ENCODE results near the gene ZNF554.

The ZNF554 gene

DNA sequence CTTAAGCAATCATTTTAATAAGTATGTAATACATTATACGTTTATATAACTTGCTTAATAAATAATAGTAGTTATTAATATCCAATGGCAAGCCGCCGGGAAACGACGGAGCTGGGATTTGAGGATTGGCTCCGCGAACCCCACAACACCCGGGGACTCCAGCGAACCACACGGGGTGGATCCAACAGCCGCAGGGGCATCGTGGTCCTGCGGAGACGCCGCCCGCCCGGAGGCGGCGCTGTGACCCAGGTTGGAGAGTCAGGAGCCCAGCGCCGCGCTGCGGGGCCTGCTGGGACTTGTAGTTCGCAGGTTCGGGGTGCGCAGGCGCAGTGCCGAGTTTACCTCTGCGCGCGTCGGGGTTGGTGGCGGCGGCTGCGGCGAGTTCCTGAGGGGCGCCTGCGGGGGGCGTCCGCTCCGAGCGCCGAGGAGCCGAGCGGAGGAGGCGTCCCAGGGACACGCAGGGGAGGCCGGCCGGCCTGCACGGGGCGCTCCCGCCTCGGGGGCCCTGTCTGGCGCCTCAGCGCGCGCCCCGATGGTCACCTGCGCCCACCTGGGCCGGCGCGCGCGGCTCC, at the start of gene ZNF554:
Gene ZNF554, plus strand, starts transcription at position 329 of the 572 bp plus-strand sequence. Its CDS starts 204 bp downstream, at position 533.
- Histone ChIP-seq H3K4me1 (ENCODE audit: control insufficient read depth, insufficient read depth, low read length) (no peaks in the 10 kb centered on the region), H3K4me3 (ENCODE audit: low read depth, low read length) (peak within 1 kb of the TSS; percentile 65), H3K9ac (ENCODE audit: low read depth, low read length) (no peak within 1 kb of the TSS; the same call in 1 of the 2 replicates), H3K27me3 (ENCODE audit: control insufficient read depth, insufficient read depth, low read length) (no peaks in the 10 kb centered on the region), H3K27ac (ENCODE audit: low read depth, low read length) (no peak within 1 kb of the TSS), H3K9me3 (ENCODE audit: control insufficient read depth, insufficient read depth, low read length) (no peaks in the 10 kb centered on the region), H3K36me3 (ENCODE audit: control insufficient read depth, insufficient read depth, low read length) (peaks cover 6% of the 10 kb centered on the region; the same call in 1 of the 2 replicates)

DNA sequence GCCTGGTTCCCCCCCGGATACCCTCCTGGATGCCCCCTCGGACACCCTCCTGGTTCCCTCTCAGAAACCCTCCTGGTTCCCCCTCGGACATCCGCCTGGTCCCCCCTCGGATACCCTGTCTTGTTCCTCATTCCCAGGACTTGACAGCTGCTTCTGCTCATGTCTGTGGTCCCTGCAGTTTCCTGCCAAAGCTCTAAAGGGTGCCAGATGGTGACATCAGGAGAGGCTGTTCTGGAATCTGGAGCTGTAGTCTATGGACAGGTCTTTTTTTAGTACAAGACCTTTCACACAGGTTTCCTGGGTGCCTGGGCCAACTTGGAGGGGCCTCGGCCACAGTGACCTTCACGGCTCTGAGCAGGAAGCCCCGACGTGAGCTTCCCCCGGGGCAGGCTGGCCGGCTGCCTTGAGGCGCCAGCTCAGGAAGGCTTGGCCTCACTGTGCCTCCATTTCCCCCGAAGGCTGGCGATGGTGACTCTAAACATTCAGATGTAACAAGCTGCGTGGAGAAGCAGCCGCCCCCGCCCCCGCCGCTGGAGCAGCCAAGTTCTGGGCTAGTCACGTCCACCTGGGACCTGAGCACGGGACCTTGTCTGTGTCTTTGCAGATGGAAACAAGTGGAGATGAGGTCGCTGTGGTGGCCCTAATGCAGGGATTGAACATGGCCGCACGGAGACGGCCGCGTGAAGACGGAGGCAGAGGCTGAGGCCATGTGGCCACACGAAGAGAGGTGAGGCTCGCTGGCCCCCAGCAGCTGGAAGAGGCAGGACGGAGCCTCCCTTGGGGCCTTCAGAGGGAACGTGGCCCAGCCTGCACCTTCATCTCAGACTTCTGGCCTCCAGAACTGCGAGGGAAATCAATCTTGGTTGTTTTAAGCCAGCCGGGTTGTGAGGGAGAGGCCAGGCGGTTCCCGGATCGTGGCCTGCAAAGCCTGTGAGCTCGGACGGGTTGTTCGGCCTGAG, 49.3 kb upstream of the ZNF554 start:
- H3K4me3 ChIP-seq (ENCODE audit: low read depth, low read length): no peak overlapping the region
- H3K9me3 ChIP-seq (ENCODE audit: control insufficient read depth, insufficient read depth, low read length): no peaks in the 10 kb centered on the region
- no peaks in the 10 kb centered on the region for H3K4me1 ChIP-seq (ENCODE audit: control insufficient read depth, insufficient read depth, low read length)
- H3K27ac ChIP-seq (ENCODE audit: low read depth, low read length): no peak overlapping the region
- peaks cover 46% of the 10 kb centered on the region for H3K36me3 ChIP-seq (ENCODE audit: control insufficient read depth, insufficient read depth, low read length)
- no peaks in the 10 kb centered on the region for H3K27me3 ChIP-seq (ENCODE audit: control insufficient read depth, insufficient read depth, low read length)
- H3K9ac ChIP-seq (ENCODE audit: low read depth, low read length): no peak overlapping the region

DNA sequence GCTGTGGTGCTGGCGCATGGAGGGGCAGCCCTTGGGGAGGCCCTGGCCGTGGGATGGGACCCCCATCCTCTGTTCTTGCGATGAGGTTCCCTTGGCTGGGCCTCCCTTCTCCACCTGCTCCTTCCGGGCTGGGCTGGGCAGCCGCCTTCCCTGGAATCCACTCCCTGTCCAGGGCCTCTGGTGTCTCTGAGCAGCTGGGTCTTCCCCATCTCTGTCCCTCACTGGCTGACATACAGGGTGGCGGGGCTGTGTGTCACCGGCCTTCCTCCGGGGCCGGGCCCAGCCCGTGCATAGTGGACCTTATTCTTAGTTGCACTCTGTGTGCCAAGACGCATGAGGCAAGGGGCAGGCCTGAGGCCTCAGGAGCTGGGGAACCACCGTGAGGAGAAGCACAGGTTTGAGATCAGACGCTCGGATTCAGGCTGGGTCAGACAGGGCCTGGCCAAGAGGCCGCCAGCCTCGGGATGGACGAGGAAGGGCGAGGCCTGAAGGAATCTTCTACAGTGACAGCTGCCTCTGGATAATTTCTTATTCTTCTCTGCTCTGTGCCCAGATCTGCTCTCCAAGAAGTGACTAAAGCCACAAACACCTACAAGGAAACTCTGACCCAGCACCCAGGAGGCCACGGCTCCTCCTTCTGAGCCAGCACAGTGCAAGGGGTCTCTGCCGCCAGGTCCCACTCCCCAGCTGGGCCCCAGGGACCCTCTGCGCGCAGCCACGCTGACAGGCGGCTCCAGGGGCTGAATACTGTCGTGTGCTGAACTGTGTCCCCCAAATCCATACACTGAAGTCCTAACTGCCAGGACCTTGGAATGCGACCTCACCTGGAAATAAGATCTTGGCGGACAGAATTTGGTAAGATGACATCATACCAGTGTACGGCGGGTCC, 47.6 kb upstream of the ZNF554 start:
- H3K36me3 ChIP-seq (ENCODE audit: control insufficient read depth, insufficient read depth, low read length): peaks cover 32% of the 10 kb centered on the region

DNA sequence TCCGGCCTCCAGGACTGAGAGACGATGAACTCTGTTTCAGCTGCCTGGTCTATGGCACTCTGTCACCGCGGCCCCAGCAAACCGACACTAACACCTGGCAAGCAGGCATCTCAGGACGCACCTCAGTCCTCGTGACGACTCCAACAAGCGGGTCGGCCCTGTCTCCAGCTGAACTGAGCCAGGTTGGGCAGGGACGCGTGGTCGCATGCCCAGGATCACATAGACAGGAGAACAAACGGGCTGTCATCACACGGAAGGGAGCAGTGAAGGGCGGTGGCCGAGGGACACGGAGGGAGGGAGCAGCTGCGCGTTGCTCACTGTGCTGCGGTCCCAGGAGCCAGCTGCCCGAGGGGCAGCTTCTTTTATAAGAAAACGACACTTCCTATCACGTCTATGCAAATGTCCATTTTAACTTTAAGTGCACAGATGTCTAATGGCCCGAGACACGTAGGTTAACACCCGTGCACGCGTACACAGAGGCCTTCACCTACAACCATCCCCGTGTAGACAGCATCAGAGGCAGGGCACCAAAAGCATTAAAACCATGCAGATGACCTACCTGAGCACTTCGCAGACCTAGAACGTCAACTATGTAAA, 45.5 kb upstream of the ZNF554 start:
- Histone ChIP-seq H3K27ac (ENCODE audit: low read depth, low read length) (no peak overlapping the region), H3K9me3 (ENCODE audit: control insufficient read depth, insufficient read depth, low read length) (no peaks in the 10 kb centered on the region), H3K9ac (ENCODE audit: low read depth, low read length) (no peak overlapping the region), H3K36me3 (ENCODE audit: control insufficient read depth, insufficient read depth, low read length) (peaks cover 19% of the 10 kb centered on the region), H3K4me1 (ENCODE audit: control insufficient read depth, insufficient read depth, low read length) (no peaks in the 10 kb centered on the region), H3K4me3 (ENCODE audit: low read depth, low read length) (no peak overlapping the region), H3K27me3 (ENCODE audit: control insufficient read depth, insufficient read depth, low read length) (no peaks in the 10 kb centered on the region)

More for the DNA sequence above, 47.6 kb upstream of the ZNF554 start:
- H3K4me1 ChIP-seq (ENCODE audit: control insufficient read depth, insufficient read depth, low read length): no peaks in the 10 kb centered on the region
- no peaks in the 10 kb centered on the region for H3K9me3 ChIP-seq (ENCODE audit: control insufficient read depth, insufficient read depth, low read length)
- no peak overlapping the region for H3K4me3 ChIP-seq (ENCODE audit: low read depth, low read length)
- H3K27me3 ChIP-seq (ENCODE audit: control insufficient read depth, insufficient read depth, low read length): no peaks in the 10 kb centered on the region
- H3K27ac ChIP-seq (ENCODE audit: low read depth, low read length): no peak overlapping the region
- no peak overlapping the region for H3K9ac ChIP-seq (ENCODE audit: low read depth, low read length)

DNA sequence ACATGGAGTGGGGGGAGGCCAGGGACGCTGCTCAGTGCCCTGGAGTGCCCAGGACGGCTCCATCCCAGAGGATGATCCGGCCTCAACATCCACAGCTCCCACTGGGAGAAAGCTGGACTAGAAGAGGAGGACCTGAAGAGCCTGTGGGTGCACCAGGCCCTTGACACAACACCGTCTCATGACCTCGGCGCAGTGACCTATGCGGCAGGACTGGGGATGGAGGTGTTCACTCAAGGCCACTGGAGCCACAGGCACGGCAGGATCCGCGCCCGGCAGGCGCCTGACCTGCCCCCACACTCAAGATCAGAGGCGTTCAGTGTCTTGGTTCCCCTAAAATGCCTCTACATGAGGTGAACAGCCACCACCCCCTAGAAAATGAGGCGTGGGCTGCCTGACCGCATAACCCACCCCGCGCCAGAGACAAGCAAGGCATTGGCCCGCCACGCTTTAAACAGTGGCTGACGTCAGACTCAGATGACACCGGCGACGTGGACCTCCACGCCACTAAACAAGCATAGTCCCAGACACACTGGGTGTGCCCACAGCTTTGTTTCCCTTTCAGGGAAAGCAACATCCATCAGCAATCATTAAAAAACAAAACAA, 44.6 kb upstream of the ZNF554 start:
- Histone ChIP-seq H3K4me1 (ENCODE audit: control insufficient read depth, insufficient read depth, low read length) (no peaks in the 10 kb centered on the region), H3K36me3 (ENCODE audit: control insufficient read depth, insufficient read depth, low read length) (peaks cover 18% of the 10 kb centered on the region), H3K27me3 (ENCODE audit: control insufficient read depth, insufficient read depth, low read length) (no peaks in the 10 kb centered on the region), H3K27ac (ENCODE audit: low read depth, low read length) (no peak overlapping the region), H3K9ac (ENCODE audit: low read depth, low read length) (no peak overlapping the region), H3K4me3 (ENCODE audit: low read depth, low read length) (no peak overlapping the region), H3K9me3 (ENCODE audit: control insufficient read depth, insufficient read depth, low read length) (no peaks in the 10 kb centered on the region)

DNA sequence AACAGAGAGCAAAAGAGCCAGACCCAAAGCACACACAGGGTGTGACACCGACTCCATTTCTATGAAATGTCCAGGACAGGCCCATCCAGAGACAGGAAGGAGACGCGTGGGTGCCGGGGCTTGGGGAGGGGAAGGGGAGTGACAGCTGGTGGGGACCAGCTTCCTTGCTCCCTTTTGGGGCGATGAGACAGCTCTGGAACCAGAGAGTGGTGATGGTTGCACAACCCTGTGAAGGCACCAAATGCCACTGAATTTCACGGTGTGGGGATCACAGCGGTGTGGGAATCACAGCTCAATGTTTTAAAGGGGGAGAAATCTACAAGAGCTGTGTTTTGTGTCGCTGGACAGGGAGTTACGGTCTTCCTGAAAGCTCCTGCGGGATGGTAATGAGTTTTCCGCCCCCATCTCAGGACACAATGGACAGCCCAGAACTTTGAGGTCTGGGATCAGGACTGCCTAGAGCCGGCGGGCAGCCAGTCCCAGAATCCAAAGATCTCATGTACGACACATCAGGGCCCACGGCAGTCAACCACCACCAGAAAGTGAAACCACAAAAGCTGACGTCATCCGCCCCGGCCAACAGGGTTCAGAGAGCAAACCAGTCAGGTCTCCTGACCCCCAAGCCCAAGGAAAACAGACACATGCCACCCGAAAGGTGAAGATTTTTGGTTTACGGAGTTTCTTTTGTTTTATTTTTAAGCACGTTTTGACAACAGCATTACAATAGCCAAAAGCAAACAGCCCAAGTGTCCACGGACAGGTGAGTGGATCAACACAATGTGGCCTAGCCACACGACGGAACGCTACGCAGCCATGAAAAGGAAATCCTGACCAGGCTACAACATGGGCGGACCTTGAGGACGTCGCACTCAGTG, 43.9 kb upstream of the ZNF554 start:
- Histone ChIP-seq H3K9me3 (ENCODE audit: control insufficient read depth, insufficient read depth, low read length) (no peaks in the 10 kb centered on the region), H3K36me3 (ENCODE audit: control insufficient read depth, insufficient read depth, low read length) (peaks cover 12% of the 10 kb centered on the region), H3K27me3 (ENCODE audit: control insufficient read depth, insufficient read depth, low read length) (no peaks in the 10 kb centered on the region), H3K9ac (ENCODE audit: low read depth, low read length) (no peak overlapping the region), H3K27ac (ENCODE audit: low read depth, low read length) (no peak overlapping the region), H3K4me1 (ENCODE audit: control insufficient read depth, insufficient read depth, low read length) (no peaks in the 10 kb centered on the region), H3K4me3 (ENCODE audit: low read depth, low read length) (no peak overlapping the region)

DNA sequence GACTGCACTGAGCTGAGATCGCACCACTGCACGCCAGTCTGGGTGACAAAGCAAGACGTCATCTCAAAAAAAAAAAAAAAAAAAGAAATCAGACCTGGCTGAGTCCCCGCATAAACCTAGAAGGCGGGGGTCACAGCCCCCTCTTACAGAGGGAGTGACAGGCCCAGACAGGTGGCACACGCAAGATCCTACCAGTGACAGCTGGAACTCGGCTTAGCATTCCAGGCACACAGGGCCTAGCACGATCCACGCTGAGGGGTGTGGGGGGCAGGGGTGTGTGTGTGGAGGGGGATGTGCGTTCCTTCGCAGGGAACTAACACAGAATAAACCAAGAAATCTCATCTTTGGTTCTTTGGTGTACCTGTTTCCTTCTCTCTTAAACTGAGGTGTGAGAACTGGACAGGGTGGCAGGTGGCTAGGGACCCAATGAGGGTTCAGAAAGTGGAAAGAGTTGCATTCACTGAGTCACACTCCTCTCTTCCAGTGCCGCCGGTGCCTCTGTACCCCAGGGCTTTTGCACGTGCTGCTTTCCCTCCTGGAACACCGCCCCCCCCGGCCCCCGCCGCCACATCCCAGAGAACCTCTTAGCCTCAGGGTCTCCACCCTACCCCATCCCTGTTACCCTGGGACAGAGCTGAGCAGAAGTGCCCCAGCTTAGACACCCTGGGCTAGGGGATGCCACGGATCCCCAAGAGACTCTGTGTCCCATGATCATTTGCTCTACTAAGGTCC, 41.5 kb upstream of the ZNF554 start:
- Histone ChIP-seq H3K36me3 (ENCODE audit: control insufficient read depth, insufficient read depth, low read length) (peaks cover 11% of the 10 kb centered on the region), H3K4me3 (ENCODE audit: low read depth, low read length) (no peak overlapping the region), H3K9me3 (ENCODE audit: control insufficient read depth, insufficient read depth, low read length) (no peaks in the 10 kb centered on the region), H3K27ac (ENCODE audit: low read depth, low read length) (no peak overlapping the region), H3K9ac (ENCODE audit: low read depth, low read length) (no peak overlapping the region), H3K4me1 (ENCODE audit: control insufficient read depth, insufficient read depth, low read length) (no peaks in the 10 kb centered on the region), H3K27me3 (ENCODE audit: control insufficient read depth, insufficient read depth, low read length) (no peaks in the 10 kb centered on the region)

DNA sequence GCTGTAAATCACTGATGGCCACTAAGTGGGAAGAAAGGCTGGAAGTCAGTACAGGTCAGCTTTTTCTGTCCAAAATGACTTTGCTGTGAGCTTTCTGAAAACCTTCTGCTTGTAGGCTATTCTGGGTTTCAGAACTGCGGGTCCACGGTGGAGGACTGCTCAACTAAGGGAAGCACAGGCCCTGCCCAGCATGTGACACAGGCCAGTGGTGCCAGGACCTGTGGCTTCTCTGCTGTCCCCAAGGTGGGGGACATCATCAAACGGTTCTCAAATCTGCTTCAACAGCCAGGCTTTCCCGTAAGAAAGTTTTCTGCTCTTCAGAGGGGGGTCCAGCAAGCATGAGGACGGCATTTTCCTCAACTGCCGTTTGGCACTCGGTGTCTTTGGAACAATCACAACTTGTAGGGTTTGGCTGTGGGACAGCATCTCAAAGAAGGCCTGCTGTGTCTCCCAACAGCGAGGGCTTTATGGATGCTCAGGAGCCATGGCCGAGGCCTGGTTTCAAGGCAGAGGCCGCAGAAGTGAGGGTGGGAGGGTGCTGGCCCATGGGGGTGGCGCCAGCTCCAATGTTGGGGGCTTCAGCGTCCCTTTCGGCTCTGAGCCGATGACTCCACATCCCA, 40.4 kb upstream of the ZNF554 start:
- Histone ChIP-seq H3K9me3 (ENCODE audit: control insufficient read depth, insufficient read depth, low read length) (no peaks in the 10 kb centered on the region), H3K4me3 (ENCODE audit: low read depth, low read length) (no peak overlapping the region), H3K27ac (ENCODE audit: low read depth, low read length) (no peak overlapping the region), H3K27me3 (ENCODE audit: control insufficient read depth, insufficient read depth, low read length) (no peaks in the 10 kb centered on the region), H3K9ac (ENCODE audit: low read depth, low read length) (no peak overlapping the region), H3K4me1 (ENCODE audit: control insufficient read depth, insufficient read depth, low read length) (no peaks in the 10 kb centered on the region), H3K36me3 (ENCODE audit: control insufficient read depth, insufficient read depth, low read length) (peaks cover 11% of the 10 kb centered on the region)

DNA sequence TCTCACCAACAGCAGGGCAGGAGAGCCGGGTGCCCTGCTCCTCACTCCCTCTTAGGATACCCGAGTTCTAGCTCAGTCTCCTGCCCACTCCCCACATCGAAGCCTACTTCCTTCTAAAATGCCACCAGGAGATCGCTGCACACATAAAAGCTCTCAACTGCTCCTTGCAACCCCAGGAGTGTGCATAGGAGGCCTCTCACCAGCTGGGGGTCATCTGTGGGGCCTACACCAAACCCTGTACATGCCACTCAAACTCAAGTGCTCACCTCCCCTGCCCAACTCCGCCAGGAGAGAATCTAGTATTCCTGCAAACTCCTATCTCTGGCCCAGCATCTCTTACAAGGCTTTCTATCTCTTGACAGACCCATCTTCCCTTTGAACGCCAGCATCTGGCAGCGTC, 39.4 kb upstream of the ZNF554 start:
- H3K4me1 ChIP-seq (ENCODE audit: control insufficient read depth, insufficient read depth, low read length): no peaks in the 10 kb centered on the region
- H3K4me3 ChIP-seq (ENCODE audit: low read depth, low read length): no peak overlapping the region
- no peak overlapping the region for H3K9ac ChIP-seq (ENCODE audit: low read depth, low read length)
- H3K27me3 ChIP-seq (ENCODE audit: control insufficient read depth, insufficient read depth, low read length): no peaks in the 10 kb centered on the region
- H3K9me3 ChIP-seq (ENCODE audit: control insufficient read depth, insufficient read depth, low read length): no peaks in the 10 kb centered on the region
- H3K36me3 ChIP-seq (ENCODE audit: control insufficient read depth, insufficient read depth, low read length): peaks cover 11% of the 10 kb centered on the region
- no peak overlapping the region for H3K27ac ChIP-seq (ENCODE audit: low read depth, low read length)
